ENCODE results near the gene HSH2D.

- TF ChIP-seq, protein P1, sequence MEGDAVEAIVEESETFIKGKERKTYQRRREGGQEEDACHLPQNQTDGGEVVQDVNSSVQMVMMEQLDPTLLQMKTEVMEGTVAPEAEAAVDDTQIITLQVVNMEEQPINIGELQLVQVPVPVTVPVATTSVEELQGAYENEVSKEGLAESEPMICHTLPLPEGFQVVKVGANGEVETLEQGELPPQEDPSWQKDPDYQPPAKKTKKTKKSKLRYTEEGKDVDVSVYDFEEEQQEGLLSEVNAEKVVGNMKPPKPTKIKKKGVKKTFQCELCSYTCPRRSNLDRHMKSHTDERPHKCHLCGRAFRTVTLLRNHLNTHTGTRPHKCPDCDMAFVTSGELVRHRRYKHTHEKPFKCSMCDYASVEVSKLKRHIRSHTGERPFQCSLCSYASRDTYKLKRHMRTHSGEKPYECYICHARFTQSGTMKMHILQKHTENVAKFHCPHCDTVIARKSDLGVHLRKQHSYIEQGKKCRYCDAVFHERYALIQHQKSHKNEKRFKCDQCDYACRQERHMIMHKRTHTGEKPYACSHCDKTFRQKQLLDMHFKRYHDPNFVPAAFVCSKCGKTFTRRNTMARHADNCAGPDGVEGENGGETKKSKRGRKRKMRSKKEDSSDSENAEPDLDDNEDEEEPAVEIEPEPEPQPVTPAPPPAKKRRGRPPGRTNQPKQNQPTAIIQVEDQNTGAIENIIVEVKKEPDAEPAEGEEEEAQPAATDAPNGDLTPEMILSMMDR (IDR thresholded peaks at IDR 0.05) = no peak
- TF ChIP-seq POLR2A (IDR thresholded peaks at IDR 0.05) = no peak
These were observed 47.3 kb downstream of the HSH2D start for GRCh38 chr19:16190736-16191135.
